Activated CD8-positive, alpha-beta memory T cell treated with anti-CD3 and anti-CD28 coated beads for 4 hours (primary cell): ENCODE measurements around the gene ZNF608.

Experiments
- DNase-seq, 2 donors: peaks; one replicate each; pipeline ENCODE4 v3.0.0-alpha.2; 2020; ENCODE audit warnings: low read depth in 2 of 2

The ZNF608 gene

GRCh38 chr5:124736805-124737188, 9.6 kb downstream of the ZNF608 start:
- no peak for DNase-seq

- no peak for DNase-seq
These were observed 10.2 kb downstream of the ZNF608 start for GRCh38 chr5:124736082-124736804.

GRCh38 chr5:124735169-124735858, 11.1 kb downstream of the ZNF608 start:
- no peak for DNase-seq

- DNase-seq = no peak
These were observed 11.8 kb downstream of the ZNF608 start for GRCh38 chr5:124734574-124735168.

GRCh38 chr5:124733329-124733650, 13.1 kb downstream of the ZNF608 start:
- DNase-seq = no peak

- DNase-seq = no peak
These were observed 13.8 kb downstream of the ZNF608 start for GRCh38 chr5:124732428-124733328.

- no peak for DNase-seq
These were observed 16.1 kb downstream of the ZNF608 start for GRCh38 chr5:124730381-124730780.

GRCh38 chr5:124729720-124730359, 16.6 kb downstream of the ZNF608 start:
- no peak for DNase-seq

- DNase-seq = no peak
These were observed 17.5 kb downstream of the ZNF608 start for GRCh38 chr5:124728968-124729332.

GRCh38 chr5:124728331-124728967, 18.0 kb downstream of the ZNF608 start:
- no peak for DNase-seq

GRCh38 chr5:124726631-124727362, 19.6 kb downstream of the ZNF608 start:
- DNase-seq = no peak

- no peak for DNase-seq
These were observed 20.7 kb downstream of the ZNF608 start for GRCh38 chr5:124725622-124726258.

GRCh38 chr5:124725040-124725434, 21.4 kb downstream of the ZNF608 start:
- DNase-seq = no peak

- no peak for DNase-seq
These were observed 21.9 kb downstream of the ZNF608 start for GRCh38 chr5:124724357-124725039.

GRCh38 chr5:124721229-124721735, 25.2 kb downstream of the ZNF608 start:
- no peak for DNase-seq

- no peak for DNase-seq
These were observed 25.8 kb downstream of the ZNF608 start for GRCh38 chr5:124720593-124720992.

GRCh38 chr5:124719113-124719967, 27.1 kb downstream of the ZNF608 start:
- DNase-seq = no peak

- DNase-seq = no peak
These were observed 28.1 kb downstream of the ZNF608 start for GRCh38 chr5:124718380-124718789.
